Ishikawa (cell line): ENCODE measurements around the gene SLK.

ENCODE experiments used
- TF ChIP-seq, protein P1 (sequence below): IDR thresholded peaks from 2 replicates; pipeline ENCODE4 v1.6.1; 2012; ENCODE audit warnings: low read depth, mild to moderate bottlenecking
- TF ChIP-seq, protein P2 (sequence below): IDR thresholded peaks from 2 replicates; pipeline ENCODE4 v1.6.1; 2012
- TF ChIP-seq, protein P3 (sequence below): IDR thresholded peaks from 2 replicates; pipeline ENCODE4 v1.6.1; 2012

DNA sequence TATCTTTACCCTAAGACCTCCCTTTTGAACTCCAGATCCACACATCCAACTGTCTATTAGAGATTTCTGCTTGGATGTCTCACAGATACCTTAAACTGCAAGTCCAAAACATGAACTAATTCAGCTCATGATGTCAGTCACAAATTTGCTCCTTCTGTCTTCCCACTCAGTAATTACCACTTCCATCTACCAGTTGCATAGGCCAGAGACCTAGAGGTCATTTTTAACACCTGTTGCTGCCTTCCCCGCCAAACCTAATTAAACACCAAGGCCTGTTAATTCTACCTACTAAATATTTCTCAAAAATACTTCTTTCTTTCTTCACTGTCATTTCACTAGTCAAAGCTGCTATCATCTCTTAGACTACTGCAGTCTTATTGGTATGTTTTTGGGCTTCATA lies 8.2 kb downstream of the SLK start:
- TF ChIP-seq, protein P1, sequence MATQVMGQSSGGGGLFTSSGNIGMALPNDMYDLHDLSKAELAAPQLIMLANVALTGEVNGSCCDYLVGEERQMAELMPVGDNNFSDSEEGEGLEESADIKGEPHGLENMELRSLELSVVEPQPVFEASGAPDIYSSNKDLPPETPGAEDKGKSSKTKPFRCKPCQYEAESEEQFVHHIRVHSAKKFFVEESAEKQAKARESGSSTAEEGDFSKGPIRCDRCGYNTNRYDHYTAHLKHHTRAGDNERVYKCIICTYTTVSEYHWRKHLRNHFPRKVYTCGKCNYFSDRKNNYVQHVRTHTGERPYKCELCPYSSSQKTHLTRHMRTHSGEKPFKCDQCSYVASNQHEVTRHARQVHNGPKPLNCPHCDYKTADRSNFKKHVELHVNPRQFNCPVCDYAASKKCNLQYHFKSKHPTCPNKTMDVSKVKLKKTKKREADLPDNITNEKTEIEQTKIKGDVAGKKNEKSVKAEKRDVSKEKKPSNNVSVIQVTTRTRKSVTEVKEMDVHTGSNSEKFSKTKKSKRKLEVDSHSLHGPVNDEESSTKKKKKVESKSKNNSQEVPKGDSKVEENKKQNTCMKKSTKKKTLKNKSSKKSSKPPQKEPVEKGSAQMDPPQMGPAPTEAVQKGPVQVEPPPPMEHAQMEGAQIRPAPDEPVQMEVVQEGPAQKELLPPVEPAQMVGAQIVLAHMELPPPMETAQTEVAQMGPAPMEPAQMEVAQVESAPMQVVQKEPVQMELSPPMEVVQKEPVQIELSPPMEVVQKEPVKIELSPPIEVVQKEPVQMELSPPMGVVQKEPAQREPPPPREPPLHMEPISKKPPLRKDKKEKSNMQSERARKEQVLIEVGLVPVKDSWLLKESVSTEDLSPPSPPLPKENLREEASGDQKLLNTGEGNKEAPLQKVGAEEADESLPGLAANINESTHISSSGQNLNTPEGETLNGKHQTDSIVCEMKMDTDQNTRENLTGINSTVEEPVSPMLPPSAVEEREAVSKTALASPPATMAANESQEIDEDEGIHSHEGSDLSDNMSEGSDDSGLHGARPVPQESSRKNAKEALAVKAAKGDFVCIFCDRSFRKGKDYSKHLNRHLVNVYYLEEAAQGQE: no peak
- TF ChIP-seq, protein P2, sequence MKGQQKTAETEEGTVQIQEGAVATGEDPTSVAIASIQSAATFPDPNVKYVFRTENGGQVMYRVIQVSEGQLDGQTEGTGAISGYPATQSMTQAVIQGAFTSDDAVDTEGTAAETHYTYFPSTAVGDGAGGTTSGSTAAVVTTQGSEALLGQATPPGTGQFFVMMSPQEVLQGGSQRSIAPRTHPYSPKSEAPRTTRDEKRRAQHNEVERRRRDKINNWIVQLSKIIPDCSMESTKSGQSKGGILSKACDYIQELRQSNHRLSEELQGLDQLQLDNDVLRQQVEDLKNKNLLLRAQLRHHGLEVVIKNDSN: no peak
- TF ChIP-seq, protein P3, sequence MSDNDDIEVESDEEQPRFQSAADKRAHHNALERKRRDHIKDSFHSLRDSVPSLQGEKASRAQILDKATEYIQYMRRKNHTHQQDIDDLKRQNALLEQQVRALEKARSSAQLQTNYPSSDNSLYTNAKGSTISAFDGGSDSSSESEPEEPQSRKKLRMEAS: no peak
